ENCODE results near the gene SYNPO.

Gene SYNPO

GRCh38 chr5:150700246-150700593 lies 59.8 kb downstream of the SYNPO start:
- DNase-seq (ENCODE audit: low read depth in 3 of 3), result no peak

- DNase-seq (ENCODE audit: low read depth in 3 of 3), result peak; percentile 77 to 84 (median 82)
Observed at GRCh38 chr5:150700594-150701377, 60.3 kb downstream of the SYNPO start, which contains the start of gene RBM22. RBM22 (minus strand) TSS chr5:150701062; CDS start chr5:150700985, 77 bp downstream.

DNA sequence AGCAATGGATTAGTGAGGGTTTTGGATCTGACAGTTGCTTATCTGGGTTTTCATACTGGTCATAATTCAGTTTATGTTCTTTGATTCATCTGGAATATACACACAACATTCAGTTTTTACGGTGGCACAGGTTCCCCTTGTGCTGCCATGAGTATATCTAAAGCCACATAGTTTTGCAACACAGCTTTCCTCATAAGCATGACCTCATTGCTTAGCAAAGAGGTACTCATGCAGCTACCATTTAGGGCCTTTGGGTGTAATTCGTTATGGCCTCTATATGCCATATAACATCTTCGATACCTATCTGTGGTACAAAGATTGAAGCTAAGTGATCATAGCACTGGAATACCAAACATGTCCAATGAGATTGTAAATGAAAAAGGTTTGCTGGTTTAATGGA lies 63.3 kb downstream of the SYNPO start:
- no peak for DNase-seq (ENCODE audit: low read depth in 3 of 3)

- DNase-seq (ENCODE audit: low read depth in 3 of 3), result no peak
Observed at GRCh38 chr5:150706776-150707390, 66.4 kb downstream of the SYNPO start.

All from stimulated activated CD4-positive, alpha-beta T cell treated with anti-CD3 and anti-CD28 coated beads, TNF-alpha, amount 100 ng/mL, for 4 hours (primary cell).